Endometrial microvascular endothelial cells (primary cell): ENCODE results near the gene C19orf85. TPM values are rescaled to one million over a fixed set of nuclear protein-coding genes. Genes with fewer than 3 reads are reported as not detected.
"Not testable (repeated sequence)": the region's sequence is repeated elsewhere in the genome, so short reads cannot be mapped to it uniquely, and the experiment has no call there.

Experiments
- in situ Hi-C: cut with HindIII; loops from 2 replicates; pipeline ENCODE4 v1.10.0; 2017; ENCODE audit warnings: low sequenced_read_pairs, low pct_unique_long_range_greater_than_20kb; ENCODE audit errors: inconsistent ontology term
- total RNA-seq: library from RNA; depleted of rRNA; stranded (reverse); fragments of >200 nt; gene quantifications from one replicate; pipeline ENCODE4 v1.2.3, GENCODE V29; 2015; ENCODE audit errors: inconsistent ontology term

The C19orf85 gene
- total RNA-seq, 1 donor from 2014 or later: not detected

DNA sequence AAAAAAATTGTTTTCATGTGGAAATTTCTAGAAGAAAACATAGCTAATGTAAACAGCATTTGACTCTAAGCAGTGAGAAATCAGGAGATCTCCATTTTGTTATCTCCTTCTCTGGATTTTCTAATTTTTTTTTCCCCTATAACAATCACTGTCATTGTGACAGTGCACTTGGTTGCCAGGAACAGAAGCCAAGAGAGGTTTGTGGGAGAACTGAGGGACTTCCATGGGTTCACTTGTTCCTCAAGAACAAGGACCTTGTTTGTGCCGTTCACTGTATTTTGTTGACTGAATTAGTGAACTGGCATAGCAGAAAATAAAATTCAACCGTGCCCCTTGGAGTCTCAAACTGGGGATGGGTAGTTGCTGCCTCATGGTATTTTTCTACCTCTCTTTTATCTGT, 38.5 kb downstream of the C19orf85 start:
- in situ Hi-C loops: no loop called here

DNA sequence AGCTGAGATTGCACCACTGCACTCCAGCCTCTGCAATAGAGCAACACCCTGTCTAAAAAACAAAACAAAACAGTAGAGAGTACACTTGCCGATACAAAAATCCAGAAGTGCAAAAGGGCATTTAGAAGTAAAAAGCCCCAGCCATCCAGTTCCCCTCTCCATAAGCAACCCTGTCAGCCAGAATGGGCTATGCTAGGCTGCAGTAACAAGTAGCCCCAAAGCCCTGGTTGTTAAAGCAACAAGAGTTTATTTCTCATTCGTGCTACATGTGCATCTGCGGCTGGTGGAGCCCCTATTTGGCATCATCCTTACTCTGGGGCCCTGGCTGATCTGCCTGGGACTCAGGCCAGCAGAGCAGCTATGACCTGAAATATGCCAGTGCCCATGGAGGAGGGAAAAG, 40.0 kb downstream of the C19orf85 start:
- in situ Hi-C loops: no loop called here

DNA sequence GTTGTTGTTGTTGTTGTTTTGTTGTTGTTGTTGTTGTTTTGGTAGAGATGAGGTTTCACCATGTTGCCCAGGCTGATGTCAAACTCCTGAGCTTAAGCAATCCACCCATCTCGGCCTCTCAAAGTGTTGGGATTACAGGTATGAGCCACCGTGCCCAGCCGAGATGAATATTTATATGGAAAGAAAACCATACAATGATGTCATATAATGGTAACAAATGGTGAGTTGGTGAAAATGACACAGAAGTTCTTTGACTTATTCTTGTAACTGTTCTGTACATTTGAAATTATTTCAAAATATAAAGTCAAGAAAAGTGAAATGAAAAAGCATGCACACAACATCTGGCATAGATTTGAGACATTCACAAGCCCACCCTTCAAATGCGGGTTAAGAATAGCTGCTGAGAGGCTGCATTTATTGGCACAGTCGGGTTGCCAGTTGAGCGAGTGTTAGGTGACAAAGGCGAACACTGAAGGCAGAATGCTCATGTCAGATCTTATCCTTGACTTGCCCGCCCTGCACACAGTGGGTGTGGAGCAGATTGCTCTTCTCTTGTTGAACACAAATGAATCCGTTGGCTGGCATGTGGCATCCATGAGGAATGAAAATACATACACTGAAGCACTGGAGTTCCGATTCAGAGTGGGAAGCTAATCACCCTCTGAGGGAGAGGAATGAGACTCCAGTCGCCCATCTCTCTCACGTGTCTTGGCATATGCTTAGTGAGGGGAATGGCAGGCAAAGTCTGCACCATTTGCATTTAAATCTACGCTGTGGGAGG, 41.1 kb downstream of the C19orf85 start:
- in situ Hi-C loops: no loop called here

DNA sequence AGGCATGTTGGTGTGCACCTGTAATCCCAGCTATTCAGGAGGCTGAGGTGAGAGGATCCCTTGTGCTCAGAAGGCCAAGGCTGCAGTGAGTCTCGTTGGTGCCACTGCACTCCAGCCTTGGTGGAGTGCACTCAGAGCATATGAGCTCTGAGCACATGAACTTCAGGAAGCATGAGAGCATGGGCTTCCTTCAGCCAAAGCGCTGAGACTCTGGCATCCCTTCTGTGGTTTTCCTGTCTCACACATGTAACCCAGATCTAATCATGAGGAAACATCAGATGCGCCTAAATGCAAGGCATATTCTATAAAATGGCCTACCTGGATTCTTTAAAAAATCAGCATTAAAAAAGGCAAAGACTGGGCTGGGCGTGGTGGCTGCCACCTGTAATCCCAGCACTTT, 43.3 kb downstream of the C19orf85 start:
- in situ Hi-C loops: not testable (repeated sequence)

DNA sequence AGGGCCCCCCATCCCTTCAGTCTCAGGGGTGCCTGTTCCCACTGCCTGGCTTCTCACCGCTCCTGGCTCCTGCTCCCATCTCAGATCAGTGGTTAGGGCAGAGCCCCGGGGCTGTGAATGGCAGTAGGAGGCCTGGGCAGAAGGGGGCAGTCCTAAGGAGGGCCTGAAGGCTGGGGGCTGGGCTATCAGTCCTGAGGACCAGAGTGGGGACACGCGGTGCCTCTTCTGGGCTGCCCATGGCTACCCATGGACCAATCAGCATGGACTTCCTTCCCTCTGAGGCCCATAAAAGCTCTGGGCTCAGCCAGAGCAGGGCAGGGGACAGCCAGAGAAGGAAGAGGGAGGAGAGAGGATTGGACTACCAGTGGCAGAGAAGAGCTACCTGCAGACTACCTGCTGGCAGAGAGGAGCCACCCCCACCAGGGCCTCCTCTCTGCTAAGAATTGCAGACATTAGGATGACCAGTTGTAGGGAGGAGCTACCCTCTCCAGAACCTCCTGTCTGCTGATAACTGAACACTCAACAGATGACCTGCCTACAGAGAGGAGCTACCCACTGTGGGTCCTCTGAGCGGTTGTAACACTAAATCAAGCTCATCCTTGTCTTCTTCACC, 44.8 kb downstream of the C19orf85 start:
- in situ Hi-C loops: no loop called here

DNA sequence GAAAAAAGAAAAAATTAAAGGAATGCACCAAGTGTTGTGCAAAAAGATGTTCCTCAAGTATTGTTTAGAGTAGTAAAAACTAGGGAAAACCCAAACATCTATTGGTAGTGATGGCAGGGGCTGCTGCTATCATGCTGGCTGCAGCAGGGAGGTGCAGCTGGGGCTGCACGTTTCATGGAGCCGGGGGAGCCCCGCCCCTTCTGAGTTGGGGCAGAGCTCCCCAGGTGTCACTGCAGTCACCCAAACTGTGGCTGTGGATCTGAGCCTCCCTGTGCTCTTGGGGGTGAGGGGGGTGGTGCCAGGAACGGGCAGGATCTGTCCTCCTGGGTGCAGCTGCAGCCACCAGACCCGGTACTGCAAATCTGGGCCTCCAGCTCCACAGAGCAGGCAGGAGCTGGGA, 45.4 kb downstream of the C19orf85 start:
- in situ Hi-C loops: no loop called here

DNA sequence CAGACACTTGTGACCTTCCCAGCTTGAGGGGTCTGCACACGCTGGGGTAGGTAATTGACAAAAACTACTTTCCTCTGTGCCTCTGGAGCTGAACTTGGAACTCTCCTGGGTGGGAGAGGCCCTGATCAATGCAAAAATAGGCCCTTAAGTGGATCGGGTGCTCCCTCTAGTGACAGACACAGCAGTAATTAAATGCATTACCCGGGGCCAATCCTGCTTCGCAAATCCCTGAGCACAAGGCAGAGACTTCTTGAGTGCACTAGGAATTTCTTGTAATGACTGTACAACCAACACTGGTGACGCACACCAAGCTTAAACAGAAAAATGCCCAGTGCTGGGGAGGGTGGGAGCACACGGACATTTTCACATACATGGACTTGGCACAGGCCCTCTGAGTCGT, 46.4 kb downstream of the C19orf85 start:
- in situ Hi-C loops: no loop called here

Other genes starting within 250 kb of the C19orf85 start
- 1.1 TPM for gene TMEM86B, start 236.0 kb downstream of the C19orf85 start, total RNA-seq
- 63.8 TPM for gene PPP6R1, start 205.7 kb downstream of the C19orf85 start, total RNA-seq
- 26.7 TPM for gene HSPBP1, start 184.6 kb downstream of the C19orf85 start, total RNA-seq
- 1.1 TPM for gene BRSK1, start 180.8 kb downstream of the C19orf85 start, total RNA-seq
- gene TMEM150B, start 139.4 kb downstream of the C19orf85 start, total RNA-seq: not detected
- 4.3 TPM for gene KMT5C, start 124.9 kb downstream of the C19orf85 start, total RNA-seq
- not detected for gene COX6B2, start 110.0 kb downstream of the C19orf85 start, total RNA-seq
- gene GARIN5B, start 101.5 kb downstream of the C19orf85 start, total RNA-seq: not detected
- gene IL11, start 94.3 kb downstream of the C19orf85 start, total RNA-seq: not detected
- gene TMEM190, start 87.9 kb downstream of the C19orf85 start, total RNA-seq: not detected
- gene TMEM238, start 80.5 kb downstream of the C19orf85 start, total RNA-seq: not detected
- 298 TPM for gene RPL28, start 78.8 kb downstream of the C19orf85 start, total RNA-seq
- gene UBE2S, start 57.0 kb downstream of the C19orf85 start, total RNA-seq: 101 TPM
- gene SHISA7, start 21.5 kb downstream of the C19orf85 start, total RNA-seq: not detected
- 58.8 TPM for gene ISOC2, start 3.1 kb downstream of the C19orf85 start, total RNA-seq
- 4.6 TPM for gene ZNF628, start 11.9 kb upstream of the C19orf85 start, total RNA-seq
- gene NAT14, start 20.4 kb upstream of the C19orf85 start, total RNA-seq: 8.5 TPM
- 1.1 TPM for gene SSC5D, start 23.7 kb upstream of the C19orf85 start, total RNA-seq
- not detected for gene SBK2, start 72.4 kb upstream of the C19orf85 start, total RNA-seq
- gene SBK3, start 80.8 kb upstream of the C19orf85 start, total RNA-seq: not detected
- gene ZNF579, start 116.1 kb upstream of the C19orf85 start, total RNA-seq: 4.8 TPM
- gene FIZ1, start 134.8 kb upstream of the C19orf85 start, total RNA-seq: 0.93 TPM
- 16.7 TPM for gene ZNF524, start 135.5 kb upstream of the C19orf85 start, total RNA-seq
- 3.3 TPM for gene ZNF865, start 140.9 kb upstream of the C19orf85 start, total RNA-seq
- 1.0 TPM for gene ZNF784, start 159.8 kb upstream of the C19orf85 start, total RNA-seq
- 11.1 TPM for gene ZNF580, start 176.3 kb upstream of the C19orf85 start, total RNA-seq
- gene ZNF581, start 178.9 kb upstream of the C19orf85 start, total RNA-seq: 9.8 TPM
- 13.0 TPM for gene CCDC106, start 183.5 kb upstream of the C19orf85 start, total RNA-seq
- gene U2AF2, start 190.3 kb upstream of the C19orf85 start, total RNA-seq: 215 TPM
- 155 TPM for gene EPN1, start 210.5 kb upstream of the C19orf85 start, total RNA-seq